CD8-positive, alpha-beta memory T cell (primary cell): ENCODE measurements around the gene SERGEF. TPM values are rescaled to one million over a fixed set of nuclear protein-coding genes. Genes with fewer than 3 reads are reported as not detected.
A peak's percentile ranks its signal among the peaks of the same experiment; 100 is the strongest.

Source experiments
- CTCF ChIA-PET: fragments of 350-600 bp; sonication (Branson Sonifier 250); formaldehyde crosslinking; loops from one replicate; lab custom pipeline; 2021; ENCODE audit warnings: antibody characterized with exemption; lab: Charles Lee
- POLR2A ChIA-PET: fragments of 350-600 bp; sonication (Branson Sonifier 250); formaldehyde crosslinking; loops from one replicate; lab custom pipeline; 2021; ENCODE audit warnings: antibody characterized with exemption; lab: Charles Lee
- DNase-seq, 5 donors: peaks; one replicate each; pipeline versions ENCODE4 v3.0.0 to v3.0.0-alpha.2; 2020 to 2022; ENCODE audit warnings: mixed read lengths in 1 of 5
- H3K27ac ChIP-seq: one replicate; pipeline ENCODE4 v1.7.0; 2013; ENCODE audit warnings: low read depth, mild to moderate bottlenecking, low read length, moderate library complexity
- H3K27me3 ChIP-seq: 2 replicates; pipeline ENCODE4 v1.7.0; 2013; ENCODE audit warnings: low read length, mild to moderate bottlenecking; ENCODE audit not compliant: insufficient read depth, poor library complexity, severe bottlenecking
- H3K36me3 ChIP-seq: 2 replicates; pipeline ENCODE4 v1.7.0; 2013; ENCODE audit warnings: mild to moderate bottlenecking, low read length, moderate library complexity; ENCODE audit not compliant: insufficient read depth
- H3K4me1 ChIP-seq: 2 replicates; pipeline ENCODE4 v1.7.0; 2013; ENCODE audit warnings: mild to moderate bottlenecking, low read length, moderate library complexity; ENCODE audit not compliant: insufficient read depth
- H3K4me3 ChIP-seq: 2 replicates; pipeline ENCODE4 v1.7.0; 2013; ENCODE audit warnings: mild to moderate bottlenecking, low read length
- H3K9me3 ChIP-seq: 2 replicates; pipeline ENCODE4 v1.7.0; 2013; ENCODE audit warnings: mild to moderate bottlenecking, low read length
- H3K27ac Mint-ChIP-seq, 8 donors: one replicate each; pipeline ENCODE4 v1.8.0; 2020 to 2021; ENCODE audit warnings: mixed read lengths in 8 of 8, mild to moderate bottlenecking in 6 of 8, inconsistent platforms in 3 of 8, moderate library complexity in 3 of 8
- H3K27me3 Mint-ChIP-seq, 2 donors: one replicate each; pipeline ENCODE4 v1.8.0; 2020 to 2021; ENCODE audit warnings: mixed read lengths in 2 of 2, mild to moderate bottlenecking in 1 of 2, moderate library complexity in 1 of 2
- H3K36me3 Mint-ChIP-seq, 3 donors: one replicate each; pipeline ENCODE4 v1.8.0; 2020 to 2021; ENCODE audit warnings: mixed read lengths in 3 of 3, inconsistent platforms in 1 of 3, mild to moderate bottlenecking in 1 of 3
- H3K4me1 Mint-ChIP-seq, 3 donors: one replicate each; pipeline ENCODE4 v1.8.0; 2020 to 2021; ENCODE audit warnings: mixed read lengths in 3 of 3, inconsistent platforms in 1 of 3, mild to moderate bottlenecking in 1 of 3
- H3K4me3 Mint-ChIP-seq, 7 donors: one replicate each; pipeline ENCODE4 v1.8.0; 2020 to 2021; ENCODE audit warnings: mixed read lengths in 7 of 7, mild to moderate bottlenecking in 6 of 7, moderate library complexity in 4 of 7, inconsistent platforms in 2 of 7
- H3K9me3 Mint-ChIP-seq, 5 donors: one replicate each; pipeline ENCODE4 v1.8.0; 2020 to 2022; ENCODE audit warnings: mixed read lengths in 5 of 5, mild to moderate bottlenecking in 3 of 5, moderate library complexity in 2 of 5, inconsistent platforms in 1 of 5
- polyA plus RNA-seq: library from polyadenylated mRNA; unstranded; fragments of 300-500 nt; fragmentation: Illumina TruSeq; gene quantifications from one replicate; pipeline ENCODE4 v1.2.3, GENCODE V29; 2021
- total RNA-seq, 2 experiments: library from RNA; stranded (reverse); gene quantifications; one replicate each; pipeline ENCODE4 v1.2.3, GENCODE V29; 2021

SERGEF gene
- total RNA-seq (10 to 100 TPM; 30.0 to 34.5 TPM), polyA plus RNA-seq (69.3 TPM)

- H3K27ac Mint-ChIP-seq = peak within 1 kb of the TSS; percentile 88 to 100 (median 99)
- peak within 1 kb of the TSS; percentile 77 for H3K4me3 ChIP-seq
- peak within 1 kb of the TSS; percentile 95 to 100 (median 98) for H3K4me3 Mint-ChIP-seq
- no peaks in the 10 kb centered on the region for H3K27me3 Mint-ChIP-seq
- peak within 1 kb of the TSS; percentile 80 for H3K27ac ChIP-seq
- peaks cover 0 to 8% (median 0%) of the 10 kb centered on the region in 3 donors for H3K36me3 Mint-ChIP-seq
- H3K4me1 Mint-ChIP-seq = peaks cover 27 to 43% (median 41%) of the 10 kb centered on the region in 3 donors
- H3K27me3 ChIP-seq = no peaks in the 10 kb centered on the region
- H3K4me1 ChIP-seq = peaks cover 8% of the 10 kb centered on the region
- peak; percentile 90 to 95 (median 93) for DNase-seq
- ChIA-PET CTCF (interaction anchor here (0.7 to 1.8 kb wide), 6 partner anchors 11 to 513 kb away, joined by 3 to 9 read pairs (median 4); partner anchors contain the start of genes SAAL1 and TSG101), POLR2A (interaction anchor here (0.6 to 1.8 kb wide), 3 partner anchors 91 to 383 kb away, joined by 3 to 11 read pairs (median 4); partner anchors contain the start of gene SAAL1)
- no peaks in the 10 kb centered on the region for H3K36me3 ChIP-seq
- H3K9me3 ChIP-seq = no peaks in the 10 kb centered on the region
- no peaks in the 10 kb centered on the region for H3K9me3 Mint-ChIP-seq
Measured at GRCh38 chr11:18012906-18013781, at the start of gene SERGEF. SERGEF (minus strand) TSS chr11:18013047; CDS start chr11:18013010, 37 bp downstream.

GRCh38 chr11:18061351-18061750 is 48.5 kb upstream of the SERGEF start:
- CTCF ChIA-PET = no interaction called here
- no peaks in the 10 kb centered on the region for H3K27me3 Mint-ChIP-seq
- POLR2A ChIA-PET = no interaction called here

GRCh38 chr11:18056561-18057181 is 43.8 kb upstream of the SERGEF start:
- Mint-ChIP-seq H3K27me3 (no peaks in the 10 kb centered on the region), H3K4me3 (no peak overlapping the region), H3K9me3 (no peaks in the 10 kb centered on the region), H3K27ac (no peak overlapping the region), H3K4me1 (no peaks in the 10 kb centered on the region), H3K36me3 (peaks cover 0 to 3% (median 0%) of the 10 kb centered on the region in 3 donors)
- ChIA-PET CTCF (no interaction called here), POLR2A (no interaction called here)
- no peaks in the 10 kb centered on the region for H3K4me1 ChIP-seq
- H3K27me3 ChIP-seq = no peaks in the 10 kb centered on the region
- no peaks in the 10 kb centered on the region for H3K36me3 ChIP-seq
- H3K9me3 ChIP-seq = no peaks in the 10 kb centered on the region
- no peak for DNase-seq
- H3K27ac ChIP-seq = no peak overlapping the region
- H3K4me3 ChIP-seq = no peak overlapping the region

More at GRCh38 chr11:18061351-18061750, 48.5 kb upstream of the SERGEF start:
- H3K9me3 Mint-ChIP-seq = no peaks in the 10 kb centered on the region
- no peaks in the 10 kb centered on the region for H3K27me3 ChIP-seq
- H3K4me1 Mint-ChIP-seq = no peaks in the 10 kb centered on the region
- H3K27ac Mint-ChIP-seq = no peak overlapping the region
- peaks cover 0 to 2% (median 0%) of the 10 kb centered on the region in 3 donors for H3K36me3 Mint-ChIP-seq
- H3K9me3 ChIP-seq = no peaks in the 10 kb centered on the region
- no peak overlapping the region for H3K27ac ChIP-seq
- DNase-seq = no peak
- no peaks in the 10 kb centered on the region for H3K4me1 ChIP-seq
- H3K4me3 Mint-ChIP-seq = no peak overlapping the region
- H3K4me3 ChIP-seq = no peak overlapping the region
- no peaks in the 10 kb centered on the region for H3K36me3 ChIP-seq

- no peak overlapping the region for H3K27ac Mint-ChIP-seq
- Histone ChIP-seq H3K4me3 (no peak overlapping the region), H3K9me3 (no peaks in the 10 kb centered on the region), H3K27ac (no peak overlapping the region), H3K27me3 (no peaks in the 10 kb centered on the region), H3K36me3 (no peaks in the 10 kb centered on the region), H3K4me1 (no peaks in the 10 kb centered on the region)
- H3K27me3 Mint-ChIP-seq = no peaks in the 10 kb centered on the region
- CTCF ChIA-PET = interaction anchor here (1.3 kb wide), 1 partner anchor 43 kb away, joined by 3 read pairs; no protein-coding TSS in a partner anchor
- no peaks in the 10 kb centered on the region for H3K9me3 Mint-ChIP-seq
- POLR2A ChIA-PET = no interaction called here
- peaks cover 0 to 4% (median 0%) of the 10 kb centered on the region in 3 donors for H3K36me3 Mint-ChIP-seq
- no peak overlapping the region for H3K4me3 Mint-ChIP-seq
- H3K4me1 Mint-ChIP-seq = no peaks in the 10 kb centered on the region
- no peak for DNase-seq
Measured at GRCh38 chr11:18054511-18055103, 41.8 kb upstream of the SERGEF start.

- no peak overlapping the region for H3K4me3 Mint-ChIP-seq
- no peaks in the 10 kb centered on the region for H3K9me3 ChIP-seq
Measured at GRCh38 chr11:18050848-18051247, 38.0 kb upstream of the SERGEF start.

GRCh38 chr11:18046116-18046777 is 33.4 kb upstream of the SERGEF start, which contains the start of gene TPH1:
TPH1 (minus strand) TSS chr11:18046269; CDS start chr11:18040762, 5,507 bp downstream.
- DNase-seq = no peak
- Histone ChIP-seq H3K9me3 (no peaks in the 10 kb centered on the region), H3K27ac (no peak within 1 kb of the TSS), H3K4me3 (no peak within 1 kb of the TSS), H3K36me3 (no peaks in the 10 kb centered on the region), H3K27me3 (peaks cover 11% of the 10 kb centered on the region), H3K4me1 (no peaks in the 10 kb centered on the region)
- peaks cover 0 to 5% (median 2%) of the 10 kb centered on the region in 3 donors for H3K36me3 Mint-ChIP-seq
- peaks cover 25 to 53% of the 10 kb centered on the region in 2 donors for H3K27me3 Mint-ChIP-seq
- H3K9me3 Mint-ChIP-seq = peaks cover 0 to 5% (median 4%) of the 10 kb centered on the region in 5 donors
- no peaks in the 10 kb centered on the region for H3K4me1 Mint-ChIP-seq
- H3K4me3 Mint-ChIP-seq = no peak within 1 kb of the TSS
- POLR2A ChIA-PET = no interaction called here
- CTCF ChIA-PET = no interaction called here
- H3K27ac Mint-ChIP-seq = no peak within 1 kb of the TSS

More at GRCh38 chr11:18050848-18051247, 38.0 kb upstream of the SERGEF start:
- no peaks in the 10 kb centered on the region for H3K4me1 Mint-ChIP-seq
- H3K36me3 Mint-ChIP-seq = peaks cover 0 to 4% (median 0%) of the 10 kb centered on the region in 3 donors
- Histone ChIP-seq H3K36me3 (no peaks in the 10 kb centered on the region), H3K27me3 (peaks cover 4% of the 10 kb centered on the region), H3K27ac (no peak overlapping the region), H3K4me3 (no peak overlapping the region), H3K4me1 (no peaks in the 10 kb centered on the region)
- H3K9me3 Mint-ChIP-seq = peaks cover 0 to 5% (median 4%) of the 10 kb centered on the region in 5 donors
- no peak overlapping the region for H3K27ac Mint-ChIP-seq
- peaks cover 11 to 25% of the 10 kb centered on the region in 2 donors for H3K27me3 Mint-ChIP-seq
- POLR2A ChIA-PET = no interaction called here
- CTCF ChIA-PET = no interaction called here
- DNase-seq = no peak

GRCh38 chr11:18036456-18036855 is 23.6 kb upstream of the SERGEF start:
- no peak for DNase-seq
- H3K9me3 ChIP-seq = no peaks in the 10 kb centered on the region
- H3K4me3 ChIP-seq = no peak overlapping the region
- no peak overlapping the region for H3K27ac ChIP-seq
- no peaks in the 10 kb centered on the region for H3K9me3 Mint-ChIP-seq
- H3K36me3 ChIP-seq = no peaks in the 10 kb centered on the region
- H3K4me3 Mint-ChIP-seq = no peak overlapping the region
- POLR2A ChIA-PET = no interaction called here
- CTCF ChIA-PET = no interaction called here
- H3K27ac Mint-ChIP-seq = no peak overlapping the region
- no peaks in the 10 kb centered on the region for H3K4me1 Mint-ChIP-seq
- H3K4me1 ChIP-seq = no peaks in the 10 kb centered on the region
- peaks cover 0 to 4% (median 0%) of the 10 kb centered on the region in 3 donors for H3K36me3 Mint-ChIP-seq
- H3K27me3 ChIP-seq = no peaks in the 10 kb centered on the region
- H3K27me3 Mint-ChIP-seq = peaks cover 3 to 8% of the 10 kb centered on the region in 2 donors
